K562 (cell line): ENCODE measurements around the gene KBTBD3. TPM values are rescaled to one million over a fixed set of nuclear protein-coding genes. Genes with fewer than 3 reads are reported as not detected.

Experiments used
- ATAC-seq: fragments of 200-7000 bp; cut with Tn5 transposase; 3 replicates; pipeline ENCODE4 v1.9.1; 2020; ENCODE audit warnings: moderate library complexity
- BruUV-seq: library from RNA; stranded (reverse); fragments of 400-500 nt; replicated peaks from 2 replicates; lab custom pipeline; 2021; lab: Mats Ljungman, UMichigan
- CTCF ChIA-PET: fragments of 300-600 bp; formaldehyde crosslinking; extraction: SDS; loops from one replicate; lab custom pipeline; 2021; ENCODE audit warnings: low intra/inter-chr PET ratio; lab: Yijun Ruan, JAX
- POLR2A ChIA-PET: fragments of 300-600, 350-650 bp; sonication (Branson Sonifier 250); formaldehyde crosslinking; extraction: SDS; loops from one replicate; lab custom pipeline; 2021; ENCODE audit warnings: antibody characterized with exemption, inconsistent platforms; lab: Yijun Ruan, JAX
- DNase-seq, 4 experiments: peaks; one replicate each; pipeline versions ENCODE4 v3.0.0 to v3.0.0-alpha.2; 2011 to 2018; ENCODE audit warnings: low spot score in 3 of 4, mixed read lengths in 3 of 4; ENCODE audit errors: extremely low read depth in 1 of 4
- FAIRE-seq: peaks from 2 replicates; lab custom pipeline; 2011; peaks lifted over from hg19 to GRCh38; lab: Jason Lieb, UNC
- H2AFZ ChIP-seq: 2 replicates; pipeline ENCODE4 v1.6.0; 2011; ENCODE audit warnings: low read depth, low read length, control low read depth, inconsistent platforms
- H3K27ac ChIP-seq: fragments of 200-600 bp; 3 replicates; pipeline ENCODE4 v1.8.0; 2011; ENCODE audit warnings: low read depth, mild to moderate bottlenecking, control low read depth, inconsistent platforms, low read length, moderate library complexity, mixed read lengths; ENCODE audit errors: extremely low read depth
- H3K27me3 ChIP-seq, 2 experiments: fragments of 300-600 bp in 1 of 2; 2 replicates in 1 of 2; 3 replicates in 1 of 2; pipeline versions ENCODE4 v1.6.0 to v1.8.0; 2011; ENCODE audit warnings: inconsistent platforms in 2 of 2, low read length in 2 of 2, mild to moderate bottlenecking in 1 of 2, mixed read lengths in 1 of 2, moderate library complexity in 1 of 2; ENCODE audit not compliant: control insufficient read depth in 2 of 2, insufficient read depth in 2 of 2
- H3K36me3 ChIP-seq: fragments of 300-600 bp; 3 replicates; pipeline ENCODE4 v1.8.0; 2011; ENCODE audit warnings: mild to moderate bottlenecking, low read length, inconsistent platforms; ENCODE audit not compliant: control insufficient read depth, insufficient read depth
- H3K4me1 ChIP-seq, 2 experiments: fragments of 200-600 bp in 1 of 2; replicated peaks in 1 of 2; 2 replicates in 1 of 2; 3 replicates in 1 of 2; pipeline versions ENCODE4 v1.5.1 to v1.8.0; 2011; ENCODE audit warnings: inconsistent platforms in 2 of 2, low read length in 2 of 2, mild to moderate bottlenecking in 1 of 2, mixed read lengths in 1 of 2, moderate library complexity in 1 of 2; ENCODE audit not compliant: control insufficient read depth in 2 of 2, insufficient read depth in 2 of 2
- H3K4me2 ChIP-seq: 2 replicates; pipeline ENCODE4 v1.6.1; 2011; ENCODE audit warnings: low read length, control low read depth, inconsistent platforms, mixed read lengths; ENCODE audit not compliant: insufficient read depth
- H3K4me3 ChIP-seq: fragments of 200-600 bp; sonication (generic), shearing (Covaris generic); 2 replicates; pipeline ENCODE4 v1.5.1; 2016; ENCODE audit warnings: control low read depth, inconsistent platforms
- H3K79me2 ChIP-seq: fragments of 200-600 bp; 3 replicates; pipeline ENCODE4 v1.8.0; 2011; ENCODE audit warnings: low read length, inconsistent platforms; ENCODE audit not compliant: control insufficient read depth, insufficient read depth
- H3K9ac ChIP-seq, 2 experiments: 2 replicates each; pipeline versions ENCODE4 v1.6.0 to v1.6.1; 2011; ENCODE audit warnings: low read depth in 2 of 2, low read length in 2 of 2, control low read depth in 1 of 2, inconsistent platforms in 1 of 2, mild to moderate bottlenecking in 1 of 2, mixed read lengths in 1 of 2; ENCODE audit not compliant: insufficient read depth in 1 of 2
- H3K9me1 ChIP-seq: one replicate; pipeline ENCODE4 v1.6.0; 2011; ENCODE audit warnings: inconsistent platforms, mild to moderate bottlenecking, low read length, moderate library complexity; ENCODE audit not compliant: control insufficient read depth, insufficient read depth
- H3K9me3 ChIP-seq: replicated peaks from 2 replicates; pipeline ENCODE4 v1.5.1; 2011; ENCODE audit warnings: low read depth, low read length, inconsistent platforms; ENCODE audit not compliant: control insufficient read depth, insufficient read depth
- H4K20me1 ChIP-seq: replicated peaks from 2 replicates; pipeline ENCODE4 v1.6.1; 2011; ENCODE audit warnings: low read length, inconsistent platforms, mixed read lengths; ENCODE audit not compliant: control insufficient read depth, insufficient read depth
- CHD1 ChIP-seq: fragments of 200-600 bp; sonication (generic); IDR thresholded peaks from one replicate; pipeline ENCODE4 v1.6.1; 2012; ENCODE audit warnings: mild to moderate bottlenecking, moderate library complexity, low read length, inconsistent platforms
- CREB1 ChIP-seq, 2 experiments: sonication (generic) in 1 of 2; formaldehyde crosslinking in 1 of 2; IDR thresholded peaks; 2 replicates each; pipeline versions ENCODE4 v1.6.1 to v1.8.0; 2012 to 2022; ENCODE audit warnings: inconsistent platforms in 1 of 2, mild to moderate bottlenecking in 1 of 2, missing genetic modification reagents in 1 of 2, moderate library complexity in 1 of 2
- MCM5 ChIP-seq: fragments of 450-650 bp; IDR thresholded peaks from 2 replicates; pipeline ENCODE4 v1.6.1; 2016; ENCODE audit warnings: low read depth
- NFIC ChIP-seq: fragments of 450-650 bp; IDR thresholded peaks from 2 replicates; pipeline ENCODE4 v1.6.1; 2017; ENCODE audit warnings: mild to moderate bottlenecking, inconsistent platforms
- NFRKB ChIP-seq: fragments of 450-650 bp; IDR thresholded peaks from 2 replicates; pipeline ENCODE4 v1.6.1; 2016; ENCODE audit warnings: low read depth
- PKNOX1 ChIP-seq: fragments of 450-650 bp; IDR thresholded peaks from 2 replicates; pipeline ENCODE4 v1.6.1; 2016
- RB1 ChIP-seq: fragments of 450-650 bp; IDR thresholded peaks from 2 replicates; pipeline ENCODE4 v1.6.1; 2017; ENCODE audit warnings: low read depth, mild to moderate bottlenecking
- RBM22 ChIP-seq: fragments of 200-400 bp; formaldehyde crosslinking; IDR thresholded peaks from 2 replicates; pipeline ENCODE4 v1.6.1; 2018; ENCODE audit warnings: low read length, low read depth; ENCODE audit not compliant: poor library complexity, severe bottlenecking
- SNIP1 ChIP-seq: fragments of 450-650 bp; IDR thresholded peaks from 2 replicates; pipeline ENCODE4 v1.7.1; 2017; ENCODE audit warnings: low read depth, mild to moderate bottlenecking
- XRCC4 ChIP-seq: IDR thresholded peaks from one replicate; pipeline ENCODE4 v1.6.1; 2011; ENCODE audit not compliant: insufficient read depth, insufficient read length; ENCODE audit errors: extremely low read depth
- ZNF140 ChIP-seq: fragments of 250-450 bp; sonication (Bioruptor Pico); IDR thresholded peaks from 2 replicates; pipeline ENCODE4 v1.8.0; 2021; ENCODE audit warnings: moderate library complexity, mild to moderate bottlenecking, inconsistent platforms
- ZNF766 ChIP-seq: fragments of 200-800 bp; sonication (Bioruptor generic); conservative IDR thresholded peaks from 2 replicates; pipeline ENCODE4 v1.6.1; 2016; ENCODE audit warnings: missing genetic modification characterization, missing compliant biosample characterization
- WGBS: fragments of 100-300 bp; shearing (Covaris generic); methylation state at CpG from one replicate; pipeline ENCODE4 v1.1.6; 2016; ENCODE audit warnings: low coverage, mixed read lengths; ENCODE audit not compliant: insufficient coverage; ENCODE audit errors: missing lambda C conversion rate; 5-methylcytosine and 5-hydroxymethylcytosine counted together
- in situ Hi-C: fragments of 300-500 bp; cut with MboI; formaldehyde crosslinking; loops from 4 replicates; pipeline ENCODE4 v1.15.0; 2018; ENCODE audit warnings: inconsistent platforms, mixed read lengths
- intact Hi-C: fragments of 100-400 bp; cut with micrococcal nuclease; formaldehyde crosslinking; loops from 2 replicates; pipeline ENCODE4 v1.14.2; 2022
- polyA plus RNA-seq, 8 experiments: library from polyadenylated mRNA; depleted of rRNA in 4 of 8; stranded (reverse) in 5 of 8; unstranded in 3 of 8; fragments of >200 nt; fragmentation: Nextera tagmentation in 2 of 8; fragmentation: Illumina TruSeq in 1 of 8; extraction: Ambion mirVana in 2 of 8; extraction: Trizol in 1 of 8; gene quantifications; 2 replicates each; pipeline versions ENCODE4 v1.2.1 to v1.2.3, GENCODE V29; 2011 to 2014; ENCODE audit warnings: inconsistent platforms in 1 of 8, missing spikeins in 1 of 8
- total RNA-seq, 7 experiments: library from RNA; depleted of rRNA in 6 of 7; stranded (reverse); fragments of >200 nt in 6 of 7; fragmentation: Illumina TruSeq in 2 of 7; extraction: Trizol in 2 of 7; gene quantifications; 2 replicates each; pipeline versions ENCODE4 v1.2.1 to v1.2.3, GENCODE V29; 2011 to 2021; ENCODE audit warnings: low replicate concordance in 1 of 7
- TF ChIP-seq, protein P1 (sequence below): sonication (generic); formaldehyde crosslinking; IDR thresholded peaks from 2 replicates; pipeline ENCODE4 v1.8.0; 2022; ENCODE audit warnings: mild to moderate bottlenecking, missing genetic modification reagents
- TF ChIP-seq, protein P2 (sequence below): fragments of 250-450 bp; sonication (Bioruptor Pico); IDR thresholded peaks from 2 replicates; pipeline ENCODE4 v1.5.1; 2021; ENCODE audit warnings: mild to moderate bottlenecking

KBTBD3 gene
- total and polyA plus RNA-seq, 9 of the 15 experiments (the other 6 are each of a cell fraction or from before 2014, with no cell fraction given) = 4.2 to 31.2 (median 6.4) TPM

- TSS peak; percentile 54 for BruUV-seq
- H3K4me3 ChIP-seq = peak within 1 kb of the TSS; percentile 92
- H3K27ac ChIP-seq = peak within 1 kb of the TSS; percentile 98
- peak within 1 kb of the TSS; percentile 96 to 100 for H3K9ac ChIP-seq
- peak within 1 kb of the TSS; percentile 93 for H3K4me2 ChIP-seq
- under 1% methylated on average over 28 of the region's 55 CpGs for WGBS
- in situ Hi-C loops = no loop called here
- FAIRE-seq (no peak), DNase-seq (peak; percentile 13 to 54 (median 15)), ATAC-seq (peak; percentile 56)
- peaks cover 34% of the 10 kb centered on the region for H3K36me3 ChIP-seq
- H2AFZ ChIP-seq = peak within 1 kb of the TSS; percentile 98
- intact Hi-C loops = loop anchor here (1.0 to 2.0 kb wide), 3 partner anchors 55 to 1485 kb away; partner anchors contain the start of gene MSANTD4
- H3K79me2 ChIP-seq = peaks cover 56% of the 10 kb centered on the region
- peaks cover 0 to 9% of the 10 kb centered on the region in 2 experiments; a peak in 2 of 5 replicates for H3K4me1 ChIP-seq
- no peaks in the 10 kb centered on the region for H3K9me3 ChIP-seq
- H3K9me1 ChIP-seq = no peaks in the 10 kb centered on the region
- no peaks in the 10 kb centered on the region for H4K20me1 ChIP-seq
- no peaks in the 10 kb centered on the region for H3K27me3 ChIP-seq
- POLR2A ChIA-PET = interaction anchor here (0.7 to 1.2 kb wide), 4 partner anchors 8 to 17 kb away, joined by 3 to 5 read pairs (median 4); no protein-coding TSS in a partner anchor
- CTCF ChIA-PET = no interaction called here
- TF ChIP-seq RB1 (0 out of 2 replicates have a peak, but pooled peaks have one; percentile 39), NFIC (no peak; the same call in 1 of the 2 replicates), SNIP1 (no peak), CREB1 (IDR thresholded peaks at IDR 0.05) (no peak), CREB1 (CRISPR knock-in tag; IDR thresholded peaks at IDR 0.05) (no peak), NFRKB (peak; percentile 53; the same call in 1 of the 2 replicates), ZNF766 (CRISPR knock-in tag) (no peak), CHD1 (peak; percentile 70), MCM5 (no peak), ZNF140 (CRISPR knock-in tag) (no peak), PKNOX1 (no peak), XRCC4 (no peak), RBM22 (no peak)
- TF ChIP-seq, protein P1, sequence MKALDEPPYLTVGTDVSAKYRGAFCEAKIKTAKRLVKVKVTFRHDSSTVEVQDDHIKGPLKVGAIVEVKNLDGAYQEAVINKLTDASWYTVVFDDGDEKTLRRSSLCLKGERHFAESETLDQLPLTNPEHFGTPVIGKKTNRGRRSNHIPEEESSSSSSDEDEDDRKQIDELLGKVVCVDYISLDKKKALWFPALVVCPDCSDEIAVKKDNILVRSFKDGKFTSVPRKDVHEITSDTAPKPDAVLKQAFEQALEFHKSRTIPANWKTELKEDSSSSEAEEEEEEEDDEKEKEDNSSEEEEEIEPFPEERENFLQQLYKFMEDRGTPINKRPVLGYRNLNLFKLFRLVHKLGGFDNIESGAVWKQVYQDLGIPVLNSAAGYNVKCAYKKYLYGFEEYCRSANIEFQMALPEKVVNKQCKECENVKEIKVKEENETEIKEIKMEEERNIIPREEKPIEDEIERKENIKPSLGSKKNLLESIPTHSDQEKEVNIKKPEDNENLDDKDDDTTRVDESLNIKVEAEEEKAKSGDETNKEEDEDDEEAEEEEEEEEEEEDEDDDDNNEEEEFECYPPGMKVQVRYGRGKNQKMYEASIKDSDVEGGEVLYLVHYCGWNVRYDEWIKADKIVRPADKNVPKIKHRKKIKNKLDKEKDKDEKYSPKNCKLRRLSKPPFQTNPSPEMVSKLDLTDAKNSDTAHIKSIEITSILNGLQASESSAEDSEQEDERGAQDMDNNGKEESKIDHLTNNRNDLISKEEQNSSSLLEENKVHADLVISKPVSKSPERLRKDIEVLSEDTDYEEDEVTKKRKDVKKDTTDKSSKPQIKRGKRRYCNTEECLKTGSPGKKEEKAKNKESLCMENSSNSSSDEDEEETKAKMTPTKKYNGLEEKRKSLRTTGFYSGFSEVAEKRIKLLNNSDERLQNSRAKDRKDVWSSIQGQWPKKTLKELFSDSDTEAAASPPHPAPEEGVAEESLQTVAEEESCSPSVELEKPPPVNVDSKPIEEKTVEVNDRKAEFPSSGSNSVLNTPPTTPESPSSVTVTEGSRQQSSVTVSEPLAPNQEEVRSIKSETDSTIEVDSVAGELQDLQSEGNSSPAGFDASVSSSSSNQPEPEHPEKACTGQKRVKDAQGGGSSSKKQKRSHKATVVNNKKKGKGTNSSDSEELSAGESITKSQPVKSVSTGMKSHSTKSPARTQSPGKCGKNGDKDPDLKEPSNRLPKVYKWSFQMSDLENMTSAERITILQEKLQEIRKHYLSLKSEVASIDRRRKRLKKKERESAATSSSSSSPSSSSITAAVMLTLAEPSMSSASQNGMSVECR (CRISPR knock-in tag) = peak; percentile 68; the same call in 1 of the 2 replicates
- TF ChIP-seq, protein P2, sequence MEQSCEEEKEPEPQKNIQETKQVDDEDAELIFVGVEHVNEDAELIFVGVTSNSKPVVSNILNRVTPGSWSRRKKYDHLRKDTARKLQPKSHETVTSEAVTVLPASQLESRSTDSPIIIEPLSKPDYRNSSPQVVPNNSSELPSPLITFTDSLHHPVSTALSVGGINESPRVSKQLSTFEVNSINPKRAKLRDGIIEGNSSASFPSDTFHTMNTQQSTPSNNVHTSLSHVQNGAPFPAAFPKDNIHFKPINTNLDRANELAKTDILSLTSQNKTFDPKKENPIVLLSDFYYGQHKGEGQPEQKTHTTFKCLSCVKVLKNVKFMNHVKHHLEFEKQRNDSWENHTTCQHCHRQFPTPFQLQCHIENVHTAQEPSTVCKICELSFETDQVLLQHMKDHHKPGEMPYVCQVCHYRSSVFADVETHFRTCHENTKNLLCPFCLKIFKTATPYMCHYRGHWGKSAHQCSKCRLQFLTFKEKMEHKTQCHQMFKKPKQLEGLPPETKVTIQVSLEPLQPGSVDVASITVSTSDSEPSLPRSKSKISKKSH = no peak
These were observed 685 bp upstream of the KBTBD3 start, which contains the start of gene AASDHPPT for GRCh38 chr11:106077609-106078455. TSS of gene AASDHPPT (plus strand) at chr11:106077662. CDS start at chr11:106077711, 49 bp downstream.
